Left kidney (tissue), 2 donors: Measurements from ENCODE around the gene RADIL. TPM values are rescaled to one million over a fixed set of nuclear protein-coding genes. Genes with fewer than 3 reads are reported as not detected.
"Not testable (repeated sequence)": the region's sequence is repeated elsewhere in the genome, so short reads cannot be mapped to it uniquely, and the experiment has no call there.

Experiments
- DNase-seq: peaks from one replicate; pipeline ENCODE4 v3.0.0-alpha.2; 2013
- polyA plus RNA-seq: library from polyadenylated mRNA; unstranded; fragments of 120-200 nt; gene quantifications from one replicate; pipeline ENCODE4 v1.2.1, GENCODE V29; 2013; ENCODE audit not compliant: insufficient read length

RADIL gene
- polyA plus RNA-seq, 1 donor, result 1.3 TPM

- no peak for DNase-seq
Measured at GRCh38 chr7:4808565-4808964, 75.0 kb downstream of the RADIL start.

- DNase-seq, result no peak
Measured at GRCh38 chr7:4808026-4808425, 75.5 kb downstream of the RADIL start.

- DNase-seq, result peak; percentile 43
Measured at GRCh38 chr7:4807598-4808016, 75.9 kb downstream of the RADIL start.

DNA sequence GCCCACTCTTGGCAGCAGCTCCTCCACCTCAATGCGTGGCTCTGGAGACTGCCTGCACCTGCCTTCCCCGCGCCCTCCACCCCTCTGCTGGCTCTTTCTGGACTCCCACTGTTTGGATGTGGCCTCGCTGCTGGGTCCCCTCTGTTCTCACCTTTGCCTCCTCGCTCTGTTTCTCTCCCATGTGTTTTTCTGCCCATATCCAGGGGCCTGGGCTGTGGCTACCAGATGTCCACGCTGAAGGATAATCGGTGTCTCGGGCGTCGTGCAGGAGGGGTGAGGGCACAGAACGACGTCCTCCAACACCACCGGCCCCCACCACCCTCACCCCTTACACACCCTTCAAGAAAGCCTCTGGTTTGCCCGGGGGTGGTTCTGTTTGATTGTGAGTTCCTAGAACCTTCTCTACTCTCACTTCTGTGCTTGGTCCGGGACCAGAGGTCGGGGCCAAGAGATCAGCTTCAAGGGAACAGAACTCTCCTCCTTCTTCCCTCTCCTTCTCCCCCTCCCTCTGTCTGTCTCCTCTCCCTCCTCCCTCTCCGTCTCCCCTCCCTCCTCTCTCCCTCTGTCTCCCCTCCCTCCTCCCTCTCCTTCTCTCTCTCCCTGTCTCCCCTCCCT is 76.4 kb downstream of the RADIL start:
- DNase-seq, result no peak

DNA sequence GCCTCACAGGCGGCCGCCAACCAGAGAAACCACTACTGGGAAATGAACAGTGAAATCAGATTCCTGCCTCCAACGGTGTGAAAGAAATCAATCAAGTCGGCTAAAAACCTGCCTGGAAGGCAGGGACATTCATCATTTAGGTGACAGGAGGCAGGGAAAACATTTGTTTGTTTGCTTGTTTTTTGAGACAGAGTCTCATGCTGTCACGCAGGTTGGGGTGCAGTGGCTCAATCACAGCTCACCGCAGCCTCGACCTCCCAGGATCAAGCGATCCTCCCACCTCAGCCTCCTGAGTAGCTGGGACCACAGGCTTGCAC is 77.6 kb downstream of the RADIL start:
- DNase-seq, result no peak

GRCh38 chr7:4805110-4805983 is 78.2 kb downstream of the RADIL start:
- DNase-seq, result no peak

- peak; percentile 47 for DNase-seq
Measured at GRCh38 chr7:4803397-4804241, 79.9 kb downstream of the RADIL start.

- DNase-seq, result not testable (repeated sequence)
Measured at GRCh38 chr7:4802577-4802976, 80.9 kb downstream of the RADIL start.

GRCh38 chr7:4801839-4802231 is 81.7 kb downstream of the RADIL start:
- no peak for DNase-seq

DNA sequence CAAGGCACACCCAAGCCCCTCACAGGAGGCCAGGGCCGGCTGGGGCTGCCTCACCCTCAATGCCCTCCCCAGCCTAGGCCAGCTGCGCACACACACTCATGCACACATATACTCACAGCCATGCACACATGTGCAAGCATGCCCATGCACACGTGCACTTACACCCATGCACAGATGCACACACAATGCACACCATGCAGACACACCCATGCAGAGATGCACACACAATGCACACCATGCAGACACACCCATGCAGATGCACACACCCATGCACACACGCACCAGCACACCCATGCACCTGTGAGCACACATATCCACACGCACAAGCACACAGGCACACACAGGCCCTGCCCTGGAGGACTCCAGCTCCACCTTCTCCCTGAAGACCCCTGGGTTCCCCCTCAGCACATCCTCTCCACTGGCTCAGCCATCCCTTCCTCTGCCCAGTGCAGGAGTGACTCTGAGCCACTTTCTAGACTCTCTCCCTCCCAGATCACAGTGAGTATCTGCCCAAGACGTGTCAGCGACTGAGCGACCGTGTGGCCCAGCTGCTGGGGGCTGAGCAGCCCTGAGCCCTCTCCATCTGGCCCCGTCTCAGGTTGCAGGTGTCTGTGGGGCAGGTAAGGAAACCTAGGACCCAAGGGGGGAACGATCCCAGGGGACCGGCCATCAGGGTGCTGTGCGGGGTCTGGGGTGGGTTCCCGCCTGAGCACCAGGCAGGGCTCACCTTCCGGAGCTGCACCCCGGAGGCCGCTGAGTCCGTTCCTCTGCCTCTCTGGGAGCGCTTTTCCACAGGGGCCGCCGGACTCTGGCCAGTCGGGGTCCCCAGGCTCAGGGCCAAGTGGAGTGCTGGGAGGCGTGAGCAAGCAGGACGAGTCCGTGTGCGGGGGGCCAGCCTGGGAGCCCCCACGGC is 82.3 kb downstream of the RADIL start:
- DNase-seq, result no peak

- DNase-seq, result no peak
Measured at GRCh38 chr7:4800487-4800886, 83.0 kb downstream of the RADIL start.

DNA sequence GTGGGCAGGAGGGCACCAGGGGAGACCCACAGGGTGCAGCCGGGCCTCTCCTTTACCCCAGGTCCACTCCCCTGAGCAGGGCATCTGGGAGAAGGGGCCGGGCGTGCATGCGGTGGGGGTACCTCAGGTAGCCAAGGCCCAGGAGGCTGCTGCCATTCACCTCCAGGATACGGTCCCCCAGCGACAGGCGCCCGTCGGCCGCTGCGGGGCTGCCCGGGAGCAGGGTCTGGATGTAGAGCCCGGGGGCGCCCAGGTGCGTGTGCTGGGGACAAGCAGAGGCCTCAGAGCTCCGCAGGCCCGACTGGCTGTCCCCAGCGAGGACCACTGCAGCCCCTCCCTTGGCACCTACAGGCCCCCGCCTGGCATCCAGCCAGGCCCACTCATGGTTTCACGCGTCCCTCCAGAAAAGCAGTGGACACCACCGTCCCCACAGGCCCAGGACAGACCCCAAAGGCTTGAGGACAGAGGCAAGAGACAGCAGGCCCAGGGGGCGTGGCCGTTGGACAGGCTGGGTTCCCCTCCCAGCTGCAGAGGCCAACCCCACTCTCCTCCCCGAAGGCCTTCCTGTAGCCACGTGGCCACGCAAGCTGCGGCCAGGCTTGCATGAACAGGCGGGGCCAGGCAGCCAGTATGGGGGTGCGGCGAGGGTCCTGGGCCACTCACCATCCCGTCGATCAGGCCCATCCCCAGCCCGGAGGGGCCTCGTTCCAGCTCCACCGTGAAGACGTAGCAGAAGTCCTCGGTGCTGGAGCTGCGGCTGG is 83.8 kb downstream of the RADIL start:
- DNase-seq, result no peak

GRCh38 chr7:4798706-4799235 is 84.7 kb downstream of the RADIL start:
- no peak for DNase-seq

GRCh38 chr7:4797858-4798705 is 85.4 kb downstream of the RADIL start:
- no peak for DNase-seq

DNA sequence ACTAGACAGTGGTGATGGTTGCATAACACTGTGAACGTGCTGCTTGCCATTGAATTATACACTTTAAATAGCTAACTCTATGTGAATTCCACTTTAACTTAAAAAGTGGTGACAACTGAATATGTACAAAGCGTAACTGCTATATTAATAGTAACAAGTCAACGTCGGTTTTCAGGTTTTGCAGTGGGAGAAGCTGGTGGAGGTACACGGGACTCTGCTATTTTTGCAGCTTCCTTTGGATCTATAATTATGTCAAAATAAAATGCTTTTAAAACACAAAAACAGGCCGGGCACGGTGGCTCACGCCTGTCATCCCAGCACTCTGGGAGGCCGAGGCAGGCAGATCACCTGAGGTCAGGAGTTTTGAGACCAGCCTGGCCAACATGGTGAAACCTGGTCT is 87.1 kb downstream of the RADIL start:
- DNase-seq, result no peak

DNA sequence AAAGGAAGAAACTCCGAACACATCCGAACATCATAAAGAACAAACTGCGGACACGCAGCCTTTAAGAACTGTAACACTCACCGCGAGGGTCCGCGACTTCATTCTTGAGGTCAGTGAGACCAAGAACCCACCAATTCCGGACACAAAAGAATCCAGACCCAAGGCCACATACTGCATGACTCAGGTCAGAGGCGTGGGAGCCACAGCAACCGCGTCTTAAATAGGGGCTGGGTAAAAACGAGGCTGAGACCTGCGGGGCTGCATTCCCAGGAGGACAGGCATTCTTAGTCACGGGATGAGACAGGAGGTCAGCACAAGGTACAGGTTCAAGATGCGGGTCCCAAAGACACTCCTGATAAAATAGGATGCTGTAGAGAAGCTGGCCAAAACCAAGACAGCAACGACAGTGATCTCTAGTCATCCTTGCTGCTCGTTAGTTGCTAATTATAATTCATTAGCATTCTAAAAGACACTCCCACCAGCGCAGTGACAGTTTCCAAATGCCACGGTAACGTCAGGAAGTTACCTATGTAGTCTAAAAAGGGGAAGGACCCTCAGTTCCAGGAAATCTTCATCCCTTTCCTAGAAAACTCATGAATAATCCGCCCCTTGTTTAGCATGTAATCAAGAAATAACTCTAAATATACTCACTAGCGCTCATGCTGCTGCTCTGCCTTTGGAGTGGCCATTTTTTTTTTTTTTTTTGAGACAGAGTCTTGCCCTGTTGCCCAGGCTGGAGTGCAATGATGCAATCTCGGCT is 88.7 kb downstream of the RADIL start:
- DNase-seq, result no peak

GRCh38 chr7:4794171-4794570 is 89.3 kb downstream of the RADIL start:
- DNase-seq, result not testable (repeated sequence)

- not testable (repeated sequence) for DNase-seq
Measured at GRCh38 chr7:4793385-4793993, 90.0 kb downstream of the RADIL start.
